ENCODE measurements around the gene CRTAC1.

CRTAC1 gene

GRCh38 chr10:97896756-97897358 is 133.6 kb downstream of the CRTAC1 start:
- no peak for DNase-seq (ENCODE audit: low read depth)

- no peak for DNase-seq (ENCODE audit: low read depth)
These were observed 134.5 kb downstream of the CRTAC1 start for GRCh38 chr10:97895915-97896314.

GRCh38 chr10:97895084-97895483 is 135.3 kb downstream of the CRTAC1 start:
- DNase-seq (ENCODE audit: low read depth), result no peak

- no peak for DNase-seq (ENCODE audit: low read depth)
These were observed 136.3 kb downstream of the CRTAC1 start for GRCh38 chr10:97894092-97894491.

- no peak for DNase-seq (ENCODE audit: low read depth)
These were observed 137.5 kb downstream of the CRTAC1 start for GRCh38 chr10:97892939-97893338.

- no peak for DNase-seq (ENCODE audit: low read depth)
These were observed 137.9 kb downstream of the CRTAC1 start for GRCh38 chr10:97892506-97892905.

- DNase-seq (ENCODE audit: low read depth), result no peak
These were observed 138.8 kb downstream of the CRTAC1 start for GRCh38 chr10:97891497-97892167.

- no peak for DNase-seq (ENCODE audit: low read depth)
These were observed 140.8 kb downstream of the CRTAC1 start for GRCh38 chr10:97889461-97890265.

- DNase-seq (ENCODE audit: low read depth), result no peak
These were observed 141.7 kb downstream of the CRTAC1 start for GRCh38 chr10:97888641-97889262.

- no peak for DNase-seq (ENCODE audit: low read depth)
These were observed 142.3 kb downstream of the CRTAC1 start for GRCh38 chr10:97888134-97888533.

GRCh38 chr10:97887399-97887798 is 143.0 kb downstream of the CRTAC1 start:
- no peak for DNase-seq (ENCODE audit: low read depth)

- DNase-seq (ENCODE audit: low read depth), result no peak
These were observed 144.1 kb downstream of the CRTAC1 start for GRCh38 chr10:97886286-97886685.

GRCh38 chr10:97883092-97883485 is 147.3 kb downstream of the CRTAC1 start:
- DNase-seq (ENCODE audit: low read depth), result no peak

GRCh38 chr10:97882142-97883091 is 148.0 kb downstream of the CRTAC1 start:
- no peak for DNase-seq (ENCODE audit: low read depth)

- DNase-seq (ENCODE audit: low read depth), result no peak
These were observed 150.3 kb downstream of the CRTAC1 start for GRCh38 chr10:97880109-97880508.

- DNase-seq (ENCODE audit: low read depth), result no peak
These were observed 151.2 kb downstream of the CRTAC1 start for GRCh38 chr10:97879241-97879640.

- no peak for DNase-seq (ENCODE audit: low read depth)
These were observed 154.0 kb downstream of the CRTAC1 start for GRCh38 chr10:97876402-97876801.

GRCh38 chr10:97875391-97875790 is 155.0 kb downstream of the CRTAC1 start:
- DNase-seq (ENCODE audit: low read depth), result no peak

GRCh38 chr10:97874332-97874731 is 156.1 kb downstream of the CRTAC1 start:
- no peak for DNase-seq (ENCODE audit: low read depth)

GRCh38 chr10:97873569-97873968 is 156.9 kb downstream of the CRTAC1 start:
- no peak for DNase-seq (ENCODE audit: low read depth)

GRCh38 chr10:97870990-97871389 is 159.4 kb downstream of the CRTAC1 start:
- no peak for DNase-seq (ENCODE audit: low read depth)
